HG03457 (cell line): ENCODE data around the gene IFIH1.

Source experiments
- ATAC-seq: cut with Tn5 transposase; IDR thresholded peaks from one replicate; pipeline ENCODE4 v1.9.1; 2021; ENCODE audit warnings: moderate number of reproducible peaks; ENCODE audit not compliant: unreplicated experiment

Gene IFIH1

GRCh38 chr2:162312853-162313252 is 5.6 kb downstream of the IFIH1 start:
- no peak for ATAC-seq

- ATAC-seq = peak; percentile 48
These were observed 9.6 kb downstream of the IFIH1 start for GRCh38 chr2:162308747-162309503.

GRCh38 chr2:162305901-162306300 is 12.6 kb downstream of the IFIH1 start:
- ATAC-seq = no peak

- no peak for ATAC-seq
These were observed 16.6 kb downstream of the IFIH1 start for GRCh38 chr2:162301877-162302276.

- ATAC-seq = peak; percentile 50
These were observed 17.2 kb downstream of the IFIH1 start for GRCh38 chr2:162301151-162301804.

- ATAC-seq = no peak
These were observed 18.2 kb downstream of the IFIH1 start for GRCh38 chr2:162300266-162300665.

- ATAC-seq = no peak
These were observed 19.7 kb downstream of the IFIH1 start for GRCh38 chr2:162298669-162299335.

GRCh38 chr2:162297925-162298552 is 20.4 kb downstream of the IFIH1 start:
- ATAC-seq = no peak

- no peak for ATAC-seq
These were observed 23.5 kb downstream of the IFIH1 start for GRCh38 chr2:162295009-162295408.

- ATAC-seq = no peak
These were observed 25.2 kb downstream of the IFIH1 start for GRCh38 chr2:162293122-162293786.

- no peak for ATAC-seq
These were observed 26.7 kb downstream of the IFIH1 start for GRCh38 chr2:162291748-162292147.

- ATAC-seq = no peak
These were observed 35.6 kb downstream of the IFIH1 start for GRCh38 chr2:162282765-162283425.

GRCh38 chr2:162280654-162281053 is 37.8 kb downstream of the IFIH1 start:
- ATAC-seq = no peak

- no peak for ATAC-seq
These were observed 41.1 kb downstream of the IFIH1 start for GRCh38 chr2:162277381-162277780.

- ATAC-seq = no peak
These were observed 50.5 kb downstream of the IFIH1 start for GRCh38 chr2:162267996-162268395.

GRCh38 chr2:162267496-162267895 is 51.0 kb downstream of the IFIH1 start:
- no peak for ATAC-seq

GRCh38 chr2:162266460-162266760 is 52.1 kb downstream of the IFIH1 start:
- no peak for ATAC-seq

- no peak for ATAC-seq
These were observed 52.6 kb downstream of the IFIH1 start for GRCh38 chr2:162265666-162266459.

GRCh38 chr2:162261032-162261945 is 57.2 kb downstream of the IFIH1 start:
- no peak for ATAC-seq
